K562 (cell line): ENCODE data around the gene KLHL29. TPM values are rescaled to one million over a fixed set of nuclear protein-coding genes. Genes with fewer than 3 reads are reported as not detected.
A peak's percentile ranks its signal among the peaks of the same experiment; 100 is the strongest.

Source experiments
- ATAC-seq: fragments of 200-7000 bp; cut with Tn5 transposase; 3 replicates; pipeline ENCODE4 v1.9.1; 2020; ENCODE audit warnings: moderate library complexity
- BruUV-seq: library from RNA; stranded (reverse); fragments of 400-500 nt; replicated peaks from 2 replicates; lab custom pipeline; 2021; lab: Mats Ljungman, UMichigan
- CTCF ChIA-PET: fragments of 300-600 bp; formaldehyde crosslinking; extraction: SDS; loops from one replicate; lab custom pipeline; 2021; ENCODE audit warnings: low intra/inter-chr PET ratio; lab: Yijun Ruan, JAX
- POLR2A ChIA-PET: fragments of 300-600, 350-650 bp; sonication (Branson Sonifier 250); formaldehyde crosslinking; extraction: SDS; loops from one replicate; lab custom pipeline; 2021; ENCODE audit warnings: antibody characterized with exemption, inconsistent platforms; lab: Yijun Ruan, JAX
- DNase-seq, 4 experiments: peaks; one replicate each; pipeline versions ENCODE4 v3.0.0 to v3.0.0-alpha.2; 2011 to 2018; ENCODE audit warnings: low spot score in 3 of 4, mixed read lengths in 3 of 4; ENCODE audit errors: extremely low read depth in 1 of 4
- FAIRE-seq: peaks from 2 replicates; lab custom pipeline; 2011; peaks lifted over from hg19 to GRCh38; lab: Jason Lieb, UNC
- H2AFZ ChIP-seq: 2 replicates; pipeline ENCODE4 v1.6.0; 2011; ENCODE audit warnings: low read depth, low read length, control low read depth, inconsistent platforms
- H3K27ac ChIP-seq: fragments of 200-600 bp; 3 replicates; pipeline ENCODE4 v1.8.0; 2011; ENCODE audit warnings: low read depth, mild to moderate bottlenecking, control low read depth, inconsistent platforms, low read length, moderate library complexity, mixed read lengths; ENCODE audit errors: extremely low read depth
- H3K27me3 ChIP-seq, 2 experiments: fragments of 300-600 bp in 1 of 2; 2 replicates in 1 of 2; 3 replicates in 1 of 2; pipeline versions ENCODE4 v1.6.0 to v1.8.0; 2011; ENCODE audit warnings: inconsistent platforms in 2 of 2, low read length in 2 of 2, mild to moderate bottlenecking in 1 of 2, mixed read lengths in 1 of 2, moderate library complexity in 1 of 2; ENCODE audit not compliant: control insufficient read depth in 2 of 2, insufficient read depth in 2 of 2
- H3K36me3 ChIP-seq: fragments of 300-600 bp; 3 replicates; pipeline ENCODE4 v1.8.0; 2011; ENCODE audit warnings: mild to moderate bottlenecking, low read length, inconsistent platforms; ENCODE audit not compliant: control insufficient read depth, insufficient read depth
- H3K4me1 ChIP-seq, 2 experiments: fragments of 200-600 bp in 1 of 2; replicated peaks in 1 of 2; 2 replicates in 1 of 2; 3 replicates in 1 of 2; pipeline versions ENCODE4 v1.5.1 to v1.8.0; 2011; ENCODE audit warnings: inconsistent platforms in 2 of 2, low read length in 2 of 2, mild to moderate bottlenecking in 1 of 2, mixed read lengths in 1 of 2, moderate library complexity in 1 of 2; ENCODE audit not compliant: control insufficient read depth in 2 of 2, insufficient read depth in 2 of 2
- H3K4me2 ChIP-seq: 2 replicates; pipeline ENCODE4 v1.6.1; 2011; ENCODE audit warnings: low read length, control low read depth, inconsistent platforms, mixed read lengths; ENCODE audit not compliant: insufficient read depth
- H3K4me3 ChIP-seq: fragments of 200-600 bp; sonication (generic), shearing (Covaris generic); 2 replicates; pipeline ENCODE4 v1.5.1; 2016; ENCODE audit warnings: control low read depth, inconsistent platforms
- H3K79me2 ChIP-seq: fragments of 200-600 bp; 3 replicates; pipeline ENCODE4 v1.8.0; 2011; ENCODE audit warnings: low read length, inconsistent platforms; ENCODE audit not compliant: control insufficient read depth, insufficient read depth
- H3K9ac ChIP-seq, 2 experiments: 2 replicates each; pipeline versions ENCODE4 v1.6.0 to v1.6.1; 2011; ENCODE audit warnings: low read depth in 2 of 2, low read length in 2 of 2, control low read depth in 1 of 2, inconsistent platforms in 1 of 2, mild to moderate bottlenecking in 1 of 2, mixed read lengths in 1 of 2; ENCODE audit not compliant: insufficient read depth in 1 of 2
- H3K9me1 ChIP-seq: one replicate; pipeline ENCODE4 v1.6.0; 2011; ENCODE audit warnings: inconsistent platforms, mild to moderate bottlenecking, low read length, moderate library complexity; ENCODE audit not compliant: control insufficient read depth, insufficient read depth
- H3K9me3 ChIP-seq: replicated peaks from 2 replicates; pipeline ENCODE4 v1.5.1; 2011; ENCODE audit warnings: low read depth, low read length, inconsistent platforms; ENCODE audit not compliant: control insufficient read depth, insufficient read depth
- H4K20me1 ChIP-seq: replicated peaks from 2 replicates; pipeline ENCODE4 v1.6.1; 2011; ENCODE audit warnings: low read length, inconsistent platforms, mixed read lengths; ENCODE audit not compliant: control insufficient read depth, insufficient read depth
- C11orf30 ChIP-seq: fragments of 450-650 bp; IDR thresholded peaks from 2 replicates; pipeline ENCODE4 v1.6.1; 2016; ENCODE audit warnings: low read depth, mild to moderate bottlenecking
- FOXJ3 ChIP-seq: sonication (generic); formaldehyde crosslinking; IDR thresholded peaks from 2 replicates; pipeline ENCODE4 v1.4.0; 2020; ENCODE audit warnings: mild to moderate bottlenecking, missing genetic modification reagents
- FOXK1 ChIP-seq: sonication (generic); formaldehyde crosslinking; IDR thresholded peaks from 2 replicates; pipeline ENCODE4 v1.8.0; 2022; ENCODE audit warnings: missing genetic modification reagents, mild to moderate bottlenecking, borderline replicate concordance
- HMG20A ChIP-seq: fragments of 450-650 bp; formaldehyde crosslinking; conservative IDR thresholded peaks from 2 replicates; pipeline ENCODE4 v1.4.0; 2020; ENCODE audit warnings: mild to moderate bottlenecking, mixed read lengths
- JUND ChIP-seq, 2 experiments: IDR thresholded peaks; 2 replicates in 1 of 2; 3 replicates in 1 of 2; pipeline ENCODE4 v1.6.1; 2011; ENCODE audit warnings: borderline replicate concordance in 2 of 2, low read depth in 2 of 2, low read length in 2 of 2, improper control_type of control experiment in 1 of 2, missing biosample characterization in 1 of 2, missing genetic modification characterization in 1 of 2, missing genetic modification reagents in 1 of 2
- KAT2B ChIP-seq: IDR thresholded peaks from one replicate; pipeline ENCODE4 v1.6.1; 2012; ENCODE audit warnings: low read depth, mild to moderate bottlenecking, control low read depth, inconsistent platforms, low read length, moderate library complexity
- MAFG ChIP-seq: fragments of 450-650 bp; conservative IDR thresholded peaks from 2 replicates; pipeline ENCODE4 v1.6.1; 2016; ENCODE audit warnings: missing genetic modification characterization, missing compliant biosample characterization
- MAFK ChIP-seq: IDR thresholded peaks from 2 replicates; pipeline ENCODE4 v1.6.1; 2011; ENCODE audit warnings: low read length, improper control_type of control experiment
- MAZ ChIP-seq, 2 experiments: fragments of 450-650 bp in 1 of 2; sonication (generic) in 1 of 2; formaldehyde crosslinking; IDR thresholded peaks in 1 of 2; conservative IDR thresholded peaks in 1 of 2; 2 replicates each; pipeline versions ENCODE4 v1.4.0 to v1.5.0; 2020; ENCODE audit warnings: mild to moderate bottlenecking in 1 of 2, missing genetic modification reagents in 1 of 2
- MCM7 ChIP-seq, 2 experiments: fragments of 450-650 bp; IDR thresholded peaks; 2 replicates each; pipeline ENCODE4 v1.6.1; 2016 to 2018
- MEF2D ChIP-seq: conservative IDR thresholded peaks from 2 replicates; pipeline ENCODE4 v1.6.1; 2016; ENCODE audit warnings: low read depth, missing genetic modification characterization, missing compliant biosample characterization
- NFE2 ChIP-seq: IDR thresholded peaks from 2 replicates; pipeline ENCODE4 v1.6.1; 2014; ENCODE audit warnings: antibody characterized with exemption, low read depth
- RCOR1 ChIP-seq, 2 experiments: IDR thresholded peaks; 2 replicates each; pipeline ENCODE4 v1.6.1; 2012; ENCODE audit warnings: low read depth in 2 of 2, low read length in 2 of 2, borderline replicate concordance in 1 of 2, improper control_type of control experiment in 1 of 2
- SETDB1 ChIP-seq: IDR thresholded peaks from one replicate; pipeline ENCODE4 v1.6.1; 2012; ENCODE audit warnings: low read length, control low read depth, inconsistent platforms
- TEAD2 ChIP-seq: fragments of 450-650 bp; IDR thresholded peaks from 2 replicates; pipeline ENCODE4 v1.6.1; 2016; ENCODE audit warnings: missing genetic modification characterization, control low read depth, missing compliant biosample characterization
- ZFPM2 ChIP-seq: fragments of 250-450 bp; sonication (Bioruptor Pico); IDR thresholded peaks from 2 replicates; pipeline ENCODE4 v1.5.1; 2022; ENCODE audit warnings: mild to moderate bottlenecking
- ZNF316 ChIP-seq: fragments of 450-650 bp; IDR thresholded peaks from 2 replicates; pipeline ENCODE4 v1.6.1; 2016
- ZNF324 ChIP-seq: fragments of 250-450 bp; sonication (Bioruptor Pico); IDR thresholded peaks from 2 replicates; pipeline ENCODE4 v1.4.0; 2020; ENCODE audit warnings: mild to moderate bottlenecking
- WGBS: fragments of 100-300 bp; shearing (Covaris generic); methylation state at CpG from one replicate; pipeline ENCODE4 v1.1.6; 2016; ENCODE audit warnings: low coverage, mixed read lengths; ENCODE audit not compliant: insufficient coverage; ENCODE audit errors: missing lambda C conversion rate; 5-methylcytosine and 5-hydroxymethylcytosine counted together
- in situ Hi-C: fragments of 300-500 bp; cut with MboI; formaldehyde crosslinking; loops from 4 replicates; pipeline ENCODE4 v1.15.0; 2018; ENCODE audit warnings: inconsistent platforms, mixed read lengths
- intact Hi-C: fragments of 100-400 bp; cut with micrococcal nuclease; formaldehyde crosslinking; loops from 2 replicates; pipeline ENCODE4 v1.14.2; 2022
- polyA plus RNA-seq, 8 experiments: library from polyadenylated mRNA; depleted of rRNA in 4 of 8; stranded (reverse) in 5 of 8; unstranded in 3 of 8; fragments of >200 nt; fragmentation: Nextera tagmentation in 2 of 8; fragmentation: Illumina TruSeq in 1 of 8; extraction: Ambion mirVana in 2 of 8; extraction: Trizol in 1 of 8; gene quantifications; 2 replicates each; pipeline versions ENCODE4 v1.2.1 to v1.2.3, GENCODE V29; 2011 to 2014; ENCODE audit warnings: inconsistent platforms in 1 of 8, missing spikeins in 1 of 8
- total RNA-seq, 7 experiments: library from RNA; depleted of rRNA in 6 of 7; stranded (reverse); fragments of >200 nt in 6 of 7; fragmentation: Illumina TruSeq in 2 of 7; extraction: Trizol in 2 of 7; gene quantifications; 2 replicates each; pipeline versions ENCODE4 v1.2.1 to v1.2.3, GENCODE V29; 2011 to 2021; ENCODE audit warnings: low replicate concordance in 1 of 7
- TF ChIP-seq, protein P1 (sequence below): fragments of 250-450 bp; sonication (Bioruptor Pico); IDR thresholded peaks from 2 replicates; pipeline ENCODE4 v1.8.0; 2021; ENCODE audit warnings: borderline replicate concordance, mild to moderate bottlenecking, moderate library complexity; ENCODE audit not compliant: poor library complexity, severe bottlenecking
- TF ChIP-seq, protein P2 (sequence below): fragments of 250-450 bp; sonication (Bioruptor Pico); IDR thresholded peaks from 2 replicates; pipeline ENCODE4 v1.6.1; 2021; ENCODE audit warnings: mild to moderate bottlenecking
- TF ChIP-seq, protein P3 (sequence below): sonication (generic); formaldehyde crosslinking; IDR thresholded peaks from 2 replicates; pipeline ENCODE4 v1.8.0; 2022; ENCODE audit warnings: mild to moderate bottlenecking, missing genetic modification reagents

KLHL29 gene
- total and polyA plus RNA-seq, 9 of the 15 experiments (the other 6 are each of a cell fraction or from before 2014, with no cell fraction given) = 0.03 to 0.31 (median 0.08) TPM; not detected in 1

DNA sequence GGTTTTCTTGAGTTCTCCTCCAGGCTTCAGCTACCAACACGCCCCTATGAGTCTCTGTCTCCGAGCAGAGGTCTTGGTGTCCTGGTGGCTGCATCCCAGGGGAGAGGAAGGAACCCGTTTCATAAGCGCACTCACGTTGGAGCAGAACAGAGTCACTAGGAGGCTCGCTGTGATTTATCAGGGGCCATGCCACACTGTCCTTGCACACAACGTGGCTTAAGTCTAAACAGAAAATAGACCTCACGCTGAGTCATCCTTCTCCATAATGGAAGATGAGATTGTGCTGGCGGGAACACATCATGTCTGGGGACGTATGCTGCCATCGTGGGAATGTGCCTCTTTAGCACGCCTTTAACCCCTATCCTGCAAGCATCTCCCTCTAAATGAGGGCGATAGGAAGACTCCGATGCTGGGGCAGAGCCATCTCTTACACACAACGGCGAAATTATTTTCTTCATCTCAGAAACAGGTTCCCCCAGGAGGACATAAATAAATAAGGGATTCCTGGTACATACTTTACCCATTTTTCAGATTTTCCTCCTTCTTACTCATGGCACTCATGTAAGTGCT, 211.4 kb downstream of the KLHL29 start:
- no TSS peak for BruUV-seq
- no peaks in the 10 kb centered on the region for H4K20me1 ChIP-seq
- no peaks in the 10 kb centered on the region for H3K9me3 ChIP-seq
- H3K9ac ChIP-seq = no peak overlapping the region
- ChIA-PET POLR2A (interaction anchor here (0.6 to 1.3 kb wide), 2 partner anchors 10 to 652 kb away, joined by 3 to 5 read pairs; no protein-coding TSS in a partner anchor), CTCF (no interaction called here)
- H3K4me1 ChIP-seq = no peaks in the 10 kb centered on the region; a peak in 1 of 5 replicates
- no peaks in the 10 kb centered on the region for H3K36me3 ChIP-seq
- H3K4me3 ChIP-seq = no peak overlapping the region
- no peak overlapping the region for H3K4me2 ChIP-seq
- no peaks in the 10 kb centered on the region for H3K79me2 ChIP-seq
- in situ Hi-C loops (no loop called here), intact Hi-C loops (no loop called here)
- ATAC-seq (no peak; the same call in 2 of the 3 replicates), DNase-seq (no peak), FAIRE-seq (no peak)
- H3K27me3 ChIP-seq = peaks cover 26 to 84% of the 10 kb centered on the region in 2 experiments
- no peak for TF ChIP-seq FOXJ3 (CRISPR knock-in tag)
- TF ChIP-seq, protein P1, sequence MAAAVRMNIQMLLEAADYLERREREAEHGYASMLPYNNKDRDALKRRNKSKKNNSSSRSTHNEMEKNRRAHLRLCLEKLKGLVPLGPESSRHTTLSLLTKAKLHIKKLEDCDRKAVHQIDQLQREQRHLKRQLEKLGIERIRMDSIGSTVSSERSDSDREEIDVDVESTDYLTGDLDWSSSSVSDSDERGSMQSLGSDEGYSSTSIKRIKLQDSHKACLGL = no peak
- TF ChIP-seq MAFG (tag) = peak; percentile 63
- no peak for TF ChIP-seq RCOR1 (IDR thresholded peaks at IDR 0.05; ENCODE audit: borderline replicate concordance in 1 of 2, low read depth in 2 of 2, low read length in 2 of 2)
- no peak for TF ChIP-seq MCM7 (IDR thresholded peaks at IDR 0.05)
- TF ChIP-seq HMG20A (CRISPR knock-in tag) = no peak
- 0 out of 2 replicates have a peak, but pooled peaks have one; percentile 29 for TF ChIP-seq ZNF316
- TF ChIP-seq JUND (IDR thresholded peaks at IDR 0.05; ENCODE audit: borderline replicate concordance, low read depth, low read length) = 0 out of 2 replicates have a peak, but pooled peaks have one; percentile 12
- no peak for TF ChIP-seq JUND (tag; IDR thresholded peaks at IDR 0.05; ENCODE audit: borderline replicate concordance, low read depth, low read length)
- no peak for TF ChIP-seq MAZ (CRISPR knock-in tag; conservative IDR thresholded peaks at IDR 0.05 in 1 of 2, IDR thresholded peaks at IDR 0.05 in 1 of 2)
- no peak for TF ChIP-seq KAT2B
- TF ChIP-seq MEF2D (tag) = no peak
- TF ChIP-seq, protein P2, sequence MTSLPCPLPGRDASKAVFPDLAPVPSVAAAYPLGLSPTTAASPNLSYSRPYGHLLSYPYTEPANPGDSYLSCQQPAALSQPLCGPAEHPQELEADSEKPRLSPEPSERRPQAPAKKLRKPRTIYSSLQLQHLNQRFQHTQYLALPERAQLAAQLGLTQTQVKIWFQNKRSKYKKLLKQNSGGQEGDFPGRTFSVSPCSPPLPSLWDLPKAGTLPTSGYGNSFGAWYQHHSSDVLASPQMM = no peak
- 0 out of 2 replicates have a peak, but pooled peaks have one; percentile 36 for TF ChIP-seq C11orf30
- no peak for TF ChIP-seq ZNF324 (CRISPR knock-in tag)
- no peak for TF ChIP-seq TEAD2 (tag)
- TF ChIP-seq NFE2 = peak; percentile 65
- no peak for TF ChIP-seq FOXK1
- TF ChIP-seq SETDB1 = no peak
- TF ChIP-seq, protein P3, sequence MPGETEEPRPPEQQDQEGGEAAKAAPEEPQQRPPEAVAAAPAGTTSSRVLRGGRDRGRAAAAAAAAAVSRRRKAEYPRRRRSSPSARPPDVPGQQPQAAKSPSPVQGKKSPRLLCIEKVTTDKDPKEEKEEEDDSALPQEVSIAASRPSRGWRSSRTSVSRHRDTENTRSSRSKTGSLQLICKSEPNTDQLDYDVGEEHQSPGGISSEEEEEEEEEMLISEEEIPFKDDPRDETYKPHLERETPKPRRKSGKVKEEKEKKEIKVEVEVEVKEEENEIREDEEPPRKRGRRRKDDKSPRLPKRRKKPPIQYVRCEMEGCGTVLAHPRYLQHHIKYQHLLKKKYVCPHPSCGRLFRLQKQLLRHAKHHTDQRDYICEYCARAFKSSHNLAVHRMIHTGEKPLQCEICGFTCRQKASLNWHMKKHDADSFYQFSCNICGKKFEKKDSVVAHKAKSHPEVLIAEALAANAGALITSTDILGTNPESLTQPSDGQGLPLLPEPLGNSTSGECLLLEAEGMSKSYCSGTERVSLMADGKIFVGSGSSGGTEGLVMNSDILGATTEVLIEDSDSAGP (CRISPR knock-in tag) = no peak
- no peak for TF ChIP-seq ZFPM2 (CRISPR knock-in tag)
- 0 out of 2 replicates have a peak, but pooled peaks have one; percentile 22 for TF ChIP-seq MAFK
- no peak overlapping the region for H3K27ac ChIP-seq
- WGBS = 2% methylated on average over 16 of the region's 16 CpGs
- no peak overlapping the region for H2AFZ ChIP-seq
- no peaks in the 10 kb centered on the region for H3K9me1 ChIP-seq
